Measurements from ENCODE around the gene TFF3. TPM values are rescaled to one million over a fixed set of nuclear protein-coding genes. Genes with fewer than 3 reads are reported as not detected.

The TFF3 gene
- total RNA-seq, 1 donor from 2014 or later = 1.00 TPM

Other genes starting within 250 kb of the TFF3 start
- 0.05 TPM for gene UMODL1, start 244.1 kb downstream of the TFF3 start, total RNA-seq
- gene ABCG1, start 96.3 kb downstream of the TFF3 start, total RNA-seq = 7.3 TPM
- not detected for gene TFF2, start 35.6 kb upstream of the TFF3 start, total RNA-seq
- gene TFF1, start 51.1 kb upstream of the TFF3 start, total RNA-seq = not detected
- not detected for gene TMPRSS3, start 80.6 kb upstream of the TFF3 start, total RNA-seq
- not detected for gene UBASH3A, start 88.5 kb upstream of the TFF3 start, total RNA-seq
- not detected for gene RSPH1, start 180.8 kb upstream of the TFF3 start, total RNA-seq
- 3.8 TPM for gene SLC37A1, start 198.4 kb upstream of the TFF3 start, total RNA-seq